Liver (tissue), 4 donors: ENCODE measurements around the gene CPZ. TPM values are rescaled to one million over a fixed set of nuclear protein-coding genes. Genes with fewer than 3 reads are reported as not detected.

Experiments
- polyA plus RNA-seq, 2 donors: library from polyadenylated mRNA; stranded (reverse) in 1 of 2; unstranded in 1 of 2; fragments of 200-250 nt in 1 of 2; fragments of >200 nt in 1 of 2; fragmentation: Nextera tagmentation in 1 of 2; extraction: Ambion mirVana in 1 of 2; gene quantifications; one replicate each; pipeline versions ENCODE4 v1.2.1 to v1.2.3, GENCODE V29; 2013 to 2015
- total RNA-seq, 2 donors: library from RNA; depleted of rRNA; stranded (reverse); fragments of >200 nt; gene quantifications; one replicate each; pipeline ENCODE4 v1.2.3, GENCODE V29; 2014
- donor health status: healthy.
- donor health status: healthy.
- donor health status: healthy.

The CPZ gene
- total and polyA plus RNA-seq, 4 donors: 0.51 to 1.8 (median 1.4) TPM

Other genes with a start within 250 kb of the CPZ start
- gene ACOX3, start 152.0 kb upstream of the CPZ start, total RNA-seq: 10 to 100 TPM; 14.1 to 24.6 TPM
- gene ACOX3, start 152.0 kb upstream of the CPZ start, polyA plus RNA-seq: 10 to 100 TPM; 11.4 to 13.0 TPM
- gene TRMT44, start 152.0 kb upstream of the CPZ start, total RNA-seq: 10 to 100 TPM in 1 of 2 donors, 1 to 10 TPM in 1; 7.1 to 16.0 TPM
- gene TRMT44, start 152.0 kb upstream of the CPZ start, polyA plus RNA-seq: 1 to 10 TPM; 3.0 to 4.2 TPM
- not detected for gene GPR78, start 12.4 kb upstream of the CPZ start, total RNA-seq
- gene GPR78, start 12.4 kb upstream of the CPZ start, polyA plus RNA-seq: not detected